SK-N-MC (cell line): ENCODE results near the gene TAS2R13.

Experiments
- DNase-seq: peaks from one replicate; pipeline ENCODE4 v3.0.0-alpha.2; 2011; ENCODE audit warnings: low read depth, low spot score
- H3K27ac ChIP-seq: fragments of 200-600 bp; sonication (generic); 2 replicates; pipeline ENCODE4 v1.5.1; 2016; ENCODE audit warnings: mixed run types
- H3K36me3 ChIP-seq: fragments of 200-600 bp; sonication (generic); 2 replicates; pipeline ENCODE4 v1.6.1; 2017; ENCODE audit warnings: antibody characterized with exemption, low read length, mixed read lengths; ENCODE audit not compliant: insufficient read depth
- H3K4me3 ChIP-seq: fragments of 200-600 bp; sonication (generic); 2 replicates; pipeline ENCODE4 v1.5.1; 2016
- H3K9ac ChIP-seq: fragments of 200-600 bp; sonication (generic); 2 replicates; pipeline ENCODE4 v1.8.0; 2017; ENCODE audit warnings: mixed run types, mixed read lengths; ENCODE audit not compliant: insufficient read length
- H3K9me3 ChIP-seq: fragments of 200-600 bp; sonication (generic); 2 replicates; pipeline ENCODE4 v1.6.1; 2017; ENCODE audit warnings: low read depth, mild to moderate bottlenecking, antibody characterized with exemption, low read length, moderate library complexity, mixed read lengths
- FOXP2 ChIP-seq: optimal IDR thresholded peaks from 2 replicates; pipeline ENCODE3; 2011; ENCODE audit warnings: mild to moderate bottlenecking, moderate library complexity; ENCODE audit not compliant: insufficient read depth; ENCODE audit errors: extremely low read length, control extremely low read depth
- POLR2AphosphoS5 ChIP-seq: IDR thresholded peaks from 2 replicates; pipeline ENCODE4 v1.6.1; 2012; ENCODE audit warnings: mild to moderate bottlenecking, low read depth, low read length, borderline replicate concordance

Gene TAS2R13

DNA sequence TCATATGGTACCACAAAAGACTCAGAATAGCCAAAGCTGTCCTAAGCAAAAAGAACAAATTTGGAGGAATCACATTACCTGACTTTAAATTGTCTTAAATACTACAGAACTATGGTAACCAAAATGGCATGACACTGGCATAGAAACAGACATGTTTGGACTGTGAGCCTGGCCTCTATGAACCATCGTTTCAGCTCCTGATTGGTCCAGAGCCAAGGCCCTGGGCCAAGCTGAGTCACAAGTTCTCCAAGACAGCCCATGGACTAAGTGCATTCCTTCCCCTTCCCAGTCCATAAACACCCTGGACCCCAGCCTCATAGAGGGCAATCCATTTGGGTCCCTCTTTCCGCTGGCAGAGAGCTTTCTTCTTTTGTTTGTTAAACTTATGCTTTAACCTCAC lies 48.0 kb downstream of the TAS2R13 start:
- no peak overlapping the region for H3K4me3 ChIP-seq
- H3K36me3 ChIP-seq: peaks cover 5% of the 10 kb centered on the region; the same call in 1 of the 2 replicates
- DNase-seq: no peak
- TF ChIP-seq FOXP2: no peak
- no peak for TF ChIP-seq POLR2AphosphoS5
- H3K9me3 ChIP-seq: 0 out of 2 replicates have a peak, but pooled peaks cover 4% of the 10 kb centered on the region
- H3K9ac ChIP-seq: no peak overlapping the region
- H3K27ac ChIP-seq: no peak overlapping the region
